Right lobe of liver (tissue), 6 donors: ENCODE results near the gene HPDL. TPM values are rescaled to one million over a fixed set of nuclear protein-coding genes. Genes with fewer than 3 reads are reported as not detected.

Experiments used
- ATAC-seq, 4 donors: fragments of 200-7000 bp; cut with Tn5 transposase; one replicate each; pipeline ENCODE4 v1.9.1; 2020; ENCODE audit warnings: mild to moderate bottlenecking in 4 of 4, moderate library complexity in 4 of 4
- DNase-seq, 3 donors: peaks; one replicate each; pipeline ENCODE4 v3.0.0-alpha.2; 2020
- H3K27ac ChIP-seq, 3 donors: fragments of 200-600 bp; one replicate each; pipeline ENCODE4 v1.8.0; 2022
- H3K27me3 ChIP-seq, 2 donors: fragments of 200-600 bp; one replicate each; pipeline ENCODE4 v1.8.0; 2022
- H3K36me3 ChIP-seq, 4 donors: fragments of 200-600 bp; sonication (generic) in 1 of 4; one replicate each; pipeline versions ENCODE4 v1.5.1 to v1.8.0; 2017 to 2022; ENCODE audit warnings: control low read depth in 1 of 4
- H3K4me1 ChIP-seq, 4 donors: fragments of 200-600 bp; sonication (generic) in 1 of 4; one replicate each; pipeline versions ENCODE4 v1.5.1 to v1.8.0; 2017 to 2022; ENCODE audit warnings: control low read depth in 1 of 4
- H3K4me3 ChIP-seq, 3 donors: fragments of 200-600 bp; one replicate each; pipeline ENCODE4 v1.8.0; 2022
- H3K9me3 ChIP-seq, 4 donors: fragments of 200-600 bp; sonication (generic) in 1 of 4; one replicate each; pipeline versions ENCODE4 v1.5.1 to v1.8.0; 2017 to 2022; ENCODE audit warnings: control low read depth in 1 of 4
- POLR2A ChIP-seq: fragments of 450-650 bp; IDR thresholded peaks from one replicate; pipeline ENCODE4 v1.6.1; 2017; ENCODE audit warnings: antibody characterized with exemption, mild to moderate bottlenecking
- WGBS: methylation state at CpG from one replicate; pipeline ENCODE4 v1.1.6; 2018; ENCODE audit warnings: low coverage, low lambda C conversion rate; ENCODE audit not compliant: insufficient coverage; ENCODE audit errors: missing lambda C conversion rate; 5-methylcytosine and 5-hydroxymethylcytosine counted together
- intact Hi-C, 2 donors: fragments of 100-400 bp; cut with DNase I; formaldehyde crosslinking; loops; one replicate each; pipeline versions ENCODE4 v1.11.2 to v1.14.1; 2022
- total RNA-seq, 6 experiments: library from RNA; depleted of rRNA in 2 of 6; stranded (reverse); fragments of >200 nt in 2 of 6; fragmentation: NEBNext Ultra II Directional in 3 of 6; extraction: Animal tissue kit (Norgen Biotek cat#: 25700) in 3 of 6; gene quantifications; one replicate each; pipeline versions ENCODE4 v1.1.0 to v1.2.4, GENCODE V29; 2016 to 2023
- TF ChIP-seq, protein P1 (sequence below), 4 donors: fragments of 200-600 bp in 3 of 4; fragments of 450-650 bp in 1 of 4; IDR thresholded peaks; one replicate each; pipeline versions ENCODE4 v1.5.1 to v1.8.0; 2016 to 2022; ENCODE audit warnings: antibody characterized with exemption in 4 of 4, mild to moderate bottlenecking in 2 of 4
- donor health status: DM: no; HTN: yes; CAD: no.
- donor health status: DM: no; HTN: no; CAD: no.
- donor health status: DM: no; HTN: no; CAD: no.
- donor health status: DM: no; HTN: yes; CAD: no.
- donor health status: DM: no; HTN: yes; CAD: no.

The HPDL gene
- total RNA-seq, 6 experiments from 2014 or later, result 0.25 to 0.56 TPM; not detected in 4

DNA sequence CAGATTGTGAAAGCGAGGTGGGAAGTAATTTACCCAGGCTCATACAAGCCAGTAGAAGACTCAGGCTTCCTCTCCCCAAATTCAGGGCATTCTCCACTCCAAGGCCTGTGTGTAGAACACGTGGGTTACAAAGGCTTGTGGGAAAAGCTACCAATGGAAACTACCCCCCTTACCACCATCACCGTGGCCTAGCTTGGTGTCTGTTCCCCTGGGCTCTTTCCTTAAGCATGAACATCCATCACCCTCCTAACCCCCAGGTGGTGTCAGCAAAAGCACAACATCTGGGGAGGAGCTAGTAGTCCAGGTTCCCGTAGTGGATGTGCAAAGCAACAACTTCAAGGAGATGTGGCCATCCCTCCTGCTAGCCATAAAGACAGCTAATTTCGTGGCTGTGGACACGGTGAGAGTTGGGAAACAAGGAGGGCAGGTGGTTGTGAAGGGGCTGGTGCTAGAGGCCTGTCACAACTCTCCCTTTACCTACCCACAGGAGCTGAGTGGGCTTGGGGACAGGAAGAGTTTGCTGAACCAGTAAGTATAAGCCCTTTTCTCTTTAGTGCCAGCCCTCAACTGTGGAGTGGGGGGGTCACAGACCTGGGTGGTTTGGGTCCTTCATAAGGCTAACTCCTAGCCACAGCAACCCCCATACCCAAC is 14.2 kb downstream of the HPDL start:
- no peaks in the 10 kb centered on the region for H3K27me3 ChIP-seq
- intact Hi-C loops, result no loop called here
- H3K4me1 ChIP-seq, result peaks cover 0 to 17% (median 7%) of the 10 kb centered on the region in 4 donors
- no peak for ATAC-seq
- WGBS, result 29% methylated on average over 4 of the region's 6 CpGs
- H3K27ac ChIP-seq, result peak overlapping the region; percentile 86 to 93 (median 89)
- H3K9me3 ChIP-seq, result no peaks in the 10 kb centered on the region
- no peak for TF ChIP-seq POLR2A
- TF ChIP-seq, protein P1, sequence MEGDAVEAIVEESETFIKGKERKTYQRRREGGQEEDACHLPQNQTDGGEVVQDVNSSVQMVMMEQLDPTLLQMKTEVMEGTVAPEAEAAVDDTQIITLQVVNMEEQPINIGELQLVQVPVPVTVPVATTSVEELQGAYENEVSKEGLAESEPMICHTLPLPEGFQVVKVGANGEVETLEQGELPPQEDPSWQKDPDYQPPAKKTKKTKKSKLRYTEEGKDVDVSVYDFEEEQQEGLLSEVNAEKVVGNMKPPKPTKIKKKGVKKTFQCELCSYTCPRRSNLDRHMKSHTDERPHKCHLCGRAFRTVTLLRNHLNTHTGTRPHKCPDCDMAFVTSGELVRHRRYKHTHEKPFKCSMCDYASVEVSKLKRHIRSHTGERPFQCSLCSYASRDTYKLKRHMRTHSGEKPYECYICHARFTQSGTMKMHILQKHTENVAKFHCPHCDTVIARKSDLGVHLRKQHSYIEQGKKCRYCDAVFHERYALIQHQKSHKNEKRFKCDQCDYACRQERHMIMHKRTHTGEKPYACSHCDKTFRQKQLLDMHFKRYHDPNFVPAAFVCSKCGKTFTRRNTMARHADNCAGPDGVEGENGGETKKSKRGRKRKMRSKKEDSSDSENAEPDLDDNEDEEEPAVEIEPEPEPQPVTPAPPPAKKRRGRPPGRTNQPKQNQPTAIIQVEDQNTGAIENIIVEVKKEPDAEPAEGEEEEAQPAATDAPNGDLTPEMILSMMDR (IDR thresholded peaks at IDR 0.05), result no peak
- no peak for DNase-seq
- peak overlapping the region; percentile 71 to 94 (median 82) for H3K4me3 ChIP-seq
- H3K36me3 ChIP-seq, result peaks cover 0 to 38% (median 15%) of the 10 kb centered on the region in 4 donors

DNA sequence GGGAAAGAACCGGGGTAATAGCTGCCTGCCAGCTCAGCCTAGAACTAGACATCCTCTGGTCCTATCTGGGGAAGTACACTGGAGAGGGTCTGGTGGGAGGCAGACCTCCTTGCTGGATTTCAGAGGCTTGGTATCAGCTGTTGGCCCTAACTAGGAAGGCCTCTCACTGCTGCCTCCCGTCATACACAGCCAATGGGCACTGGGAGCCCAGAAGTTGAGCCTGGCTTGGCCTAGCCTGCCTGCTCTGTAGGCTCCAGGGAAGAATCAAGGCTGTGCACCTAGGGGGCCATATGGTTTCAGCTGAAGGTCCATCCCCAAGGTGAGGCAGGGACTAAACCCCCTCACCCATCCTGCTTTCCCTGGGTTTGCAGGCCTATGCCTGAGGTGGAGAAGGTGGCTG is 17.8 kb downstream of the HPDL start:
- intact Hi-C loops, result no loop called here
- WGBS, result 90% methylated on average over 2 of the region's 2 CpGs
- peaks cover 0 to 38% (median 15%) of the 10 kb centered on the region in 4 donors for H3K36me3 ChIP-seq
- no peak for TF ChIP-seq POLR2A
- TF ChIP-seq, protein P1 (IDR thresholded peaks at IDR 0.05), result no peak
- H3K27ac ChIP-seq, result no peak overlapping the region
- H3K27me3 ChIP-seq, result no peaks in the 10 kb centered on the region
- DNase-seq (no peak), ATAC-seq (no peak)
- no peaks in the 10 kb centered on the region for H3K9me3 ChIP-seq
- no peak overlapping the region for H3K4me3 ChIP-seq
- H3K4me1 ChIP-seq, result peaks cover 0 to 24% (median 10%) of the 10 kb centered on the region in 4 donors

DNA sequence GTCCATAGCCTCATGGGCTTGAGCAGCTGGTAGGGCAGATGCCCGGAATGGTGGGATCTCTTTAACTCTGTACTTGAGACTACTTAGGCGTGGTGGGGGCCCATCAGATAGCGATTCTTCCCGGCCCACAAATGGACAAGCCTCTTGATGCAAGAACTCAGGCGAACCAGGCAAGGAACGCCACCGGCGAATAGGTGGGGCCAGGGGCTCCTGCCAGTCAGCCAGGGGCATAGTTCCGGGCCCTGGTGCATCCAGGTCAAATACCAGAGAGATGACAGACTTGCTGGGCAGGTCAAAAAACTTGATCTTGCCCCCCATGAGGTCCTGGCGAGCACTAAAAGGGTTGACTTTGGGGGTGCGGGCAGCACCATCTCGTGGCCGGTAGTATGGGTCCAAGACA is 18.3 kb downstream of the HPDL start:
- no peak overlapping the region for H3K27ac ChIP-seq
- 95% methylated on average over 3 of the region's 13 CpGs for WGBS
- TF ChIP-seq POLR2A, result no peak

DNA sequence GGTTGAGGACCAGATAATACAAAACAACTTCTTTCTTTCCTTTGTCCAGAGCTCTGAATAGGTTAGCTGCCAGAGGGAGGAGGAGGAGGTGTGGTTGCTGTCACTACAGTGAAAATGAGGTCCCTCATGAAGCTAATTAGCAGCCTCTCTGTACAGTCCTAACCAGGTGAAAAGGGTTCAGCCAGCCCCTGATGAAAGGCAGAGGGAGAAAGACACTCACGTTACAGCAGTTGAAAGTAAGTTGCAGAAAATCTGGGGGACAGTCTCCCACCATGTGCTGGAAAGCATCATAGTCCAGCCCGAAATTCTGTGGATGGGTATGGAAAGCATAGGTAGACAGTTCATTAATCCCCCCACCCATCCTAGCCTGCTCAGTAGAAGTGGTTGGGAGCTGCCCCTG is 19.8 kb downstream of the HPDL start:
- WGBS, result 94% methylated on average over 2 of the region's 2 CpGs
- DNase-seq (no peak), ATAC-seq (no peak)
- Histone ChIP-seq H3K36me3 (peaks cover 0 to 38% (median 15%) of the 10 kb centered on the region in 4 donors), H3K27ac (no peak overlapping the region), H3K9me3 (no peaks in the 10 kb centered on the region), H3K4me3 (no peak overlapping the region), H3K27me3 (no peaks in the 10 kb centered on the region), H3K4me1 (peaks cover 0 to 16% (median 4%) of the 10 kb centered on the region in 4 donors)
- TF ChIP-seq POLR2A, result no peak
- TF ChIP-seq, protein P1 (IDR thresholded peaks at IDR 0.05), result no peak
- intact Hi-C loops, result no loop called here

More for the DNA sequence above, 18.3 kb downstream of the HPDL start:
- intact Hi-C loops, result no loop called here
- DNase-seq (no peak), ATAC-seq (no peak)
- Histone ChIP-seq H3K4me1 (peaks cover 0 to 25% (median 10%) of the 10 kb centered on the region in 4 donors), H3K27me3 (no peaks in the 10 kb centered on the region), H3K4me3 (no peak overlapping the region), H3K9me3 (no peaks in the 10 kb centered on the region), H3K36me3 (peaks cover 0 to 38% (median 15%) of the 10 kb centered on the region in 4 donors)

DNA sequence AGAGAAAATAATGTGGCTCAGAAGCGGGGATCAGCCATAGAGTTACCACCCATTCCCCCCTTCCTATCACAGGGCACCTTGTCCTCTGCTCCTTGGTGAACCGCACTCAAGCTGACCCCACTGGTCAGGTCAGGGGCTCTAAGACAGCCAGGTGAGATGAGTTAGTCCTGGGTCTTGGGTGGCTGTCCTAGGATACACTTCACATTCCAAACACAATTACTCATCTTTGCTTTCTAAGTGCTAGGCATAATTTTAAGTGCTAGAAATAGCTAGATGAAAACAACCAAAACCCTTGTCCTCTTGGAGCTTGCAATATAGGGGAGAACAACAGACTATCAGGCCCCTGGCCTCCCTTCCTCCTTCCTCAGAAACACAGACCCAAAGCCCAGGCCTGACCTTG is 21.3 kb downstream of the HPDL start:
- H3K27ac ChIP-seq, result no peak overlapping the region
- peaks cover 0 to 25% (median 10%) of the 10 kb centered on the region in 4 donors for H3K36me3 ChIP-seq
- 100% methylated on average over 1 of the region's 2 CpGs for WGBS
- DNase-seq (no peak), ATAC-seq (no peak)
- H3K4me3 ChIP-seq, result no peak overlapping the region
- intact Hi-C loops, result no loop called here
- peaks cover 0 to 15% (median 4%) of the 10 kb centered on the region in 4 donors for H3K4me1 ChIP-seq
- no peaks in the 10 kb centered on the region for H3K27me3 ChIP-seq
- H3K9me3 ChIP-seq, result no peaks in the 10 kb centered on the region
- TF ChIP-seq, protein P1 (IDR thresholded peaks at IDR 0.05), result no peak
- no peak for TF ChIP-seq POLR2A
